ENCODE results near the gene GSTM2.

Gene GSTM2

DNA sequence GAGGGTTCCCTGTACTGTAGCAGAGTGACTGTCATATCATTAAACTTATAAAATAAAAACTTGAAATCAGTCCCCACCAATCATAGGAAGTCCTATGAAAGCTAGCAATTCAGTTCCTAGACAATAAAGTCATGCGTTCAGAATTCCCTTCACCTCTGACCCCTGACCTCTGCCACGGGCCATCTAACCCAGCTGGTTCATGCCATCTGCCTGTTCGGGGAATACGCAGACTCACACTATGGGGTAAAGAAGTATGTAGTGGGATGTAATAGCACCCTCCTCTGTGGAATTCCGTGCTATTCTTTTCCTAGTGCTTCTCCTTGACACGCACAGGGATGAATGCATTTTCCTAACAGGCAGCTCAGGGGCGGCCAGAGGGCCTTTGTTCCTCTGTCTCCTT is 9.9 kb upstream of the GSTM2 start:
- CTCF ChIA-PET = interaction anchor here (0.5 to 5.8 kb wide), 8 partner anchors 9 to 326 kb away, joined by 3 to 27 read pairs (median 4); partner anchors contain the start of gene AHCYL1
- TF ChIP-seq ZBTB7A (tag by site-specific recombination; IDR thresholded peaks at IDR 0.05; ENCODE audit: low read depth) (no peak), ZFP41 (tag by site-specific recombination; IDR thresholded peaks at IDR 0.05; ENCODE audit: borderline replicate concordance) (no peak), ZNF555 (tag by site-specific recombination; conservative IDR thresholded peaks at IDR 0.05) (no peak), GLI4 (tag by site-specific recombination; IDR thresholded peaks at IDR 0.05) (no peak), EGR2 (tag by site-specific recombination; IDR thresholded peaks at IDR 0.05; ENCODE audit: low read depth) (no peak), ZNF391 (tag by site-specific recombination; IDR thresholded peaks at IDR 0.05; ENCODE audit: borderline replicate concordance, low read depth) (no peak), MEIS1 (CRISPR knock-in tag; IDR thresholded peaks at IDR 0.05; ENCODE audit: borderline replicate concordance) (no peak), MZF1 (tag by site-specific recombination; IDR thresholded peaks at IDR 0.05; ENCODE audit: borderline replicate concordance) (no peak), KLF1 (tag by site-specific recombination; IDR thresholded peaks at IDR 0.05) (no peak), YY1 (tag by site-specific recombination; IDR thresholded peaks at IDR 0.05) (no peak)
- TF ChIP-seq, protein P1, sequence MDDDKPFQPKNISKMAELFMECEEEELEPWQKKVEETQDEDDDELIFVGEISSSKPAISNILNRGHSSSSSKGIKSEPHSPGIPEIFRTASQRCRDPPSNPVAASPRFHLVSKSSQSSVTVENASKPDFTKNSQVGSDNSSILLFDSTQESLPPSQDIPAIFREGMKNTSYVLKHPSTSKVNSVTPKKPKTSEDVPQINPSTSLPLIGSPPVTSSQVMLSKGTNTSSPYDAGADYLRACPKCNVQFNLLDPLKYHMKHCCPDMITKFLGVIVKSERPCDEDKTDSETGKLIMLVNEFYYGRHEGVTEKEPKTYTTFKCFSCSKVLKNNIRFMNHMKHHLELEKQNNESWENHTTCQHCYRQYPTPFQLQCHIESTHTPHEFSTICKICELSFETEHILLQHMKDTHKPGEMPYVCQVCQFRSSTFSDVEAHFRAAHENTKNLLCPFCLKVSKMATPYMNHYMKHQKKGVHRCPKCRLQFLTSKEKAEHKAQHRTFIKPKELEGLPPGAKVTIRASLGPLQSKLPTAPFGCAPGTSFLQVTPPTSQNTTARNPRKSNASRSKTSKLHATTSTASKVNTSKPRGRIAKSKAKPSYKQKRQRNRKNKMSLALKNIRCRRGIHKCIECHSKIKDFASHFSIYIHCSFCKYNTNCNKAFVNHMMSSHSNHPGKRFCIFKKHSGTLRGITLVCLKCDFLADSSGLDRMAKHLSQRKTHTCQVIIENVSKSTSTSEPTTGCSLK (tag by site-specific recombination; IDR thresholded peaks at IDR 0.05) = no peak
- TF ChIP-seq, protein P2, sequence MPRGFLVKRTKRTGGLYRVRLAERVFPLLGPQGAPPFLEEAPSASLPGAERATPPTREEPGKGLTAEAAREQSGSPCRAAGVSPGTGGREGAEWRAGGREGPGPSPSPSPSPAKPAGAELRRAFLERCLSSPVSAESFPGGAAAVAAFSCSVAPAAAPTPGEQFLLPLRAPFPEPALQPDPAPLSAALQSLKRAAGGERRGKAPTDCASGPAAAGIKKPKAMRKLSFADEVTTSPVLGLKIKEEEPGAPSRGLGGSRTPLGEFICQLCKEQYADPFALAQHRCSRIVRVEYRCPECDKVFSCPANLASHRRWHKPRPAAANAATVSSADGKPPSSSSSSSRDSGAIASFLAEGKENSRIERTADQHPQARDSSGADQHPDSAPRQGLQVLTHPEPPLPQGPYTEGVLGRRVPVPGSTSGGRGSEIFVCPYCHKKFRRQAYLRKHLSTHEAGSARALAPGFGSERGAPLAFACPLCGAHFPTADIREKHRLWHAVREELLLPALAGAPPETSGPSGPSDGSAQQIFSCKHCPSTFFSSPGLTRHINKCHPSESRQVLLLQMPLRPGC (tag by site-specific recombination; IDR thresholded peaks at IDR 0.05) = no peak
- TF ChIP-seq, protein P3, sequence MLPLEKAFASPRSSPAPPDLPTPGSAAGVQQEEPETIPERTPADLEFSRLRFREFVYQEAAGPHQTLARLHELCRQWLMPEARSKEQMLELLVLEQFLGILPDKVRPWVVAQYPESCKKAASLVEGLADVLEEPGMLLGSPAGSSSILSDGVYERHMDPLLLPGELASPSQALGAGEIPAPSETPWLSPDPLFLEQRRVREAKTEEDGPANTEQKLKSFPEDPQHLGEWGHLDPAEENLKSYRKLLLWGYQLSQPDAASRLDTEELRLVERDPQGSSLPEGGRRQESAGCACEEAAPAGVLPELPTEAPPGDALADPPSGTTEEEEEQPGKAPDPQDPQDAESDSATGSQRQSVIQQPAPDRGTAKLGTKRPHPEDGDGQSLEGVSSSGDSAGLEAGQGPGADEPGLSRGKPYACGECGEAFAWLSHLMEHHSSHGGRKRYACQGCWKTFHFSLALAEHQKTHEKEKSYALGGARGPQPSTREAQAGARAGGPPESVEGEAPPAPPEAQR (tag by site-specific recombination; IDR thresholded peaks at IDR 0.05) = no peak
- TF ChIP-seq, protein P4, sequence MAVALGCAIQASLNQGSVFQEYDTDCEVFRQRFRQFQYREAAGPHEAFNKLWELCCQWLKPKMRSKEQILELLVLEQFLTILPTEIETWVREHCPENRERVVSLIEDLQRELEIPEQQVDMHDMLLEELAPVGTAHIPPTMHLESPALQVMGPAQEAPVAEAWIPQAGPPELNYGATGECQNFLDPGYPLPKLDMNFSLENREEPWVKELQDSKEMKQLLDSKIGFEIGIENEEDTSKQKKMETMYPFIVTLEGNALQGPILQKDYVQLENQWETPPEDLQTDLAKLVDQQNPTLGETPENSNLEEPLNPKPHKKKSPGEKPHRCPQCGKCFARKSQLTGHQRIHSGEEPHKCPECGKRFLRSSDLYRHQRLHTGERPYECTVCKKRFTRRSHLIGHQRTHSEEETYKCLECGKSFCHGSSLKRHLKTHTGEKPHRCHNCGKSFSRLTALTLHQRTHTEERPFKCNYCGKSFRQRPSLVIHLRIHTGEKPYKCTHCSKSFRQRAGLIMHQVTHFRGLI (tag by site-specific recombination; IDR thresholded peaks at IDR 0.05) = no peak
- TF ChIP-seq, protein P5, sequence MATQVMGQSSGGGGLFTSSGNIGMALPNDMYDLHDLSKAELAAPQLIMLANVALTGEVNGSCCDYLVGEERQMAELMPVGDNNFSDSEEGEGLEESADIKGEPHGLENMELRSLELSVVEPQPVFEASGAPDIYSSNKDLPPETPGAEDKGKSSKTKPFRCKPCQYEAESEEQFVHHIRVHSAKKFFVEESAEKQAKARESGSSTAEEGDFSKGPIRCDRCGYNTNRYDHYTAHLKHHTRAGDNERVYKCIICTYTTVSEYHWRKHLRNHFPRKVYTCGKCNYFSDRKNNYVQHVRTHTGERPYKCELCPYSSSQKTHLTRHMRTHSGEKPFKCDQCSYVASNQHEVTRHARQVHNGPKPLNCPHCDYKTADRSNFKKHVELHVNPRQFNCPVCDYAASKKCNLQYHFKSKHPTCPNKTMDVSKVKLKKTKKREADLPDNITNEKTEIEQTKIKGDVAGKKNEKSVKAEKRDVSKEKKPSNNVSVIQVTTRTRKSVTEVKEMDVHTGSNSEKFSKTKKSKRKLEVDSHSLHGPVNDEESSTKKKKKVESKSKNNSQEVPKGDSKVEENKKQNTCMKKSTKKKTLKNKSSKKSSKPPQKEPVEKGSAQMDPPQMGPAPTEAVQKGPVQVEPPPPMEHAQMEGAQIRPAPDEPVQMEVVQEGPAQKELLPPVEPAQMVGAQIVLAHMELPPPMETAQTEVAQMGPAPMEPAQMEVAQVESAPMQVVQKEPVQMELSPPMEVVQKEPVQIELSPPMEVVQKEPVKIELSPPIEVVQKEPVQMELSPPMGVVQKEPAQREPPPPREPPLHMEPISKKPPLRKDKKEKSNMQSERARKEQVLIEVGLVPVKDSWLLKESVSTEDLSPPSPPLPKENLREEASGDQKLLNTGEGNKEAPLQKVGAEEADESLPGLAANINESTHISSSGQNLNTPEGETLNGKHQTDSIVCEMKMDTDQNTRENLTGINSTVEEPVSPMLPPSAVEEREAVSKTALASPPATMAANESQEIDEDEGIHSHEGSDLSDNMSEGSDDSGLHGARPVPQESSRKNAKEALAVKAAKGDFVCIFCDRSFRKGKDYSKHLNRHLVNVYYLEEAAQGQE (tag by site-specific recombination; IDR thresholded peaks at IDR 0.05) = no peak
- POLR2A ChIA-PET = no interaction called here
- Histone ChIP-seq H3K9me3 (ENCODE audit: control insufficient read depth, insufficient read depth, low read depth, low read length) (no peaks in the 10 kb centered on the region), H3K4me1 (ENCODE audit: control insufficient read depth, insufficient read depth, low read length) (no peaks in the 10 kb centered on the region), H3K27ac (ENCODE audit: extremely low read depth, low read depth, low read length) (no peak overlapping the region), H3K4me3 (ENCODE audit: low read depth, low read length) (no peak overlapping the region), H3K36me3 (ENCODE audit: control insufficient read depth in 2 of 2, insufficient read depth in 1 of 2, low read length in 2 of 2) (no peaks in the 10 kb centered on the region)

All from HEK293 (cell line).